LoVo (cell line): ENCODE results near the gene STK17B.
A peak's percentile ranks its signal among the peaks of the same experiment; 100 is the strongest.
"Not testable (repeated sequence)": the region's sequence is repeated elsewhere in the genome, so short reads cannot be mapped to it uniquely, and the experiment has no call there.

ENCODE experiments used
- DNase-seq: peaks from one replicate; pipeline ENCODE4 v3.0.0-alpha.2; 2016; ENCODE audit warnings: low spot score

STK17B gene

GRCh38 chr2:196171248-196171871, at the start of gene STK17B:
STK17B (minus strand) TSS chr2:196171578; CDS start chr2:196163383, 8,195 bp downstream.
- DNase-seq, result peak; percentile 94

- DNase-seq, result no peak
Measured at GRCh38 chr2:196220671-196221070, 49.3 kb upstream of the STK17B start.

GRCh38 chr2:196219671-196220070, 48.3 kb upstream of the STK17B start:
- no peak for DNase-seq

- no peak for DNase-seq
Measured at GRCh38 chr2:196218106-196218505, 46.7 kb upstream of the STK17B start.

GRCh38 chr2:196217116-196217515, 45.7 kb upstream of the STK17B start:
- no peak for DNase-seq

- DNase-seq, result no peak
Measured at GRCh38 chr2:196215376-196215775, 44.0 kb upstream of the STK17B start.

GRCh38 chr2:196214156-196214555, 42.8 kb upstream of the STK17B start:
- no peak for DNase-seq

GRCh38 chr2:196213252-196213980, 42.0 kb upstream of the STK17B start:
- DNase-seq, result no peak

GRCh38 chr2:196208915-196209314, 37.5 kb upstream of the STK17B start:
- no peak for DNase-seq

GRCh38 chr2:196206804-196207203, 35.4 kb upstream of the STK17B start:
- DNase-seq, result no peak

- no peak for DNase-seq
Measured at GRCh38 chr2:196205881-196206435, 34.6 kb upstream of the STK17B start.

GRCh38 chr2:196205011-196205766, 33.8 kb upstream of the STK17B start:
- DNase-seq, result no peak

- no peak for DNase-seq
Measured at GRCh38 chr2:196201229-196202009, 30.0 kb upstream of the STK17B start.

- no peak for DNase-seq
Measured at GRCh38 chr2:196200557-196200956, 29.2 kb upstream of the STK17B start.

GRCh38 chr2:196195758-196196157, 24.4 kb upstream of the STK17B start:
- no peak for DNase-seq

- no peak for DNase-seq
Measured at GRCh38 chr2:196195302-196195701, 23.9 kb upstream of the STK17B start.

GRCh38 chr2:196191541-196191940, 20.2 kb upstream of the STK17B start:
- no peak for DNase-seq

- DNase-seq, result no peak
Measured at GRCh38 chr2:196187898-196188458, 16.6 kb upstream of the STK17B start.

- not testable (repeated sequence) for DNase-seq
Measured at GRCh38 chr2:196187175-196187700, 15.9 kb upstream of the STK17B start.

- DNase-seq, result no peak
Measured at GRCh38 chr2:196186266-196186980, 15.0 kb upstream of the STK17B start.

GRCh38 chr2:196184921-196185320, 13.5 kb upstream of the STK17B start:
- DNase-seq, result no peak
